Epithelial cell of prostate (primary cell): Measurements from ENCODE around the gene CAMK4.
A peak's percentile ranks its signal among the peaks of the same experiment; 100 is the strongest.
"Not testable (repeated sequence)": the region's sequence is repeated elsewhere in the genome, so short reads cannot be mapped to it uniquely, and the experiment has no call there.

ENCODE experiments used
- DNase-seq: peaks from one replicate; pipeline ENCODE4 v3.0.0-alpha.2; 2011; ENCODE audit warnings: low read depth, low spot score
- H3K27ac ChIP-seq: fragments of 450-650 bp; 2 replicates; pipeline ENCODE4 v1.5.1; 2017; ENCODE audit warnings: mild to moderate bottlenecking

Gene CAMK4

DNA sequence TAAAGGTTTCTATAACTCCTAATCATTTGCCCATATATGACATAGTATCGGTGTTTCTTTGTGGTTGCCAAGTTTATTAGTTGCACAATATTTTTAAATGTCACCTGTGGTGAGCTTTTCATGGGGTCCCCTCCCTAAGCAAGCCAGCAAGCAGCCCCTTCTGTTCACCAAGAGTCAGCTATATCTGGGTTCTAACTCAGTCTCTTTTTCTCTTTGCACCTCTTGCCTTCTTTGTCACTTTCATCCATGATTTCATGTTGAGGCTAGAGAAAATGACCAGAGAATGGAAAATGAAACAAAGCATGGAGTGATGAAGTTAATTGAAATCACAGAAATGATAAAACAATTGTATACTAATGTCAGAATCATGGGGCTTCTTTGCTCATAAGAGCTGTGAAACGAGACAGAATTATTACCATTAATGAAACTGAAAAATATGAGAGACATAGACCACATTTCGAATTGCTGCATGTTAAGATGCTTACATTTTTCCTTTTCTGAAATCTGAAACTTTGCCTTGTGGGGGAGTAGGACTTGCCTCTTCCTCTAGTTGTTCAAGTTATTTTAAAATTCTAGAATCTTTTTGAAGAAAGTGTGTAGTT lies 75.7 kb downstream of the CAMK4 start:
- no peak for DNase-seq

DNA sequence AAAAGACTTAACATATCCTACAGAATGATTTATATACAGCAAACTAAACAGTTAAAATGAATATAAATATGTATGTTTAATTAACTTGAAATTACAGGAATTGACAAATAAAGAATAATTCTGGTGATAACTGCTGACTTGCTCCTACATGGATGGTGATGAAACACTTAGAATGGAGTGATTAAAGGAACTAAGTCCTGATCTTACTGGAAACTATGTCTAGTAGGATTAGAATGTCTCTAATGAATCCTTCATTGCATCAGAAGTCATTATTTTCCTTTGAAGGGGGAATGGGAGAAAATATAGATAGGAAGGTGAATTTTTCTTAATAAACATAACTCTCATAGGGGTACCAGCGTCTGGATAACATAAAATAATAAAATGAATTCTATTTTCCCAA lies 77.1 kb downstream of the CAMK4 start:
- peak overlapping the region; percentile 36 for H3K27ac ChIP-seq
- no peak for DNase-seq

More for the DNA sequence above, 75.7 kb downstream of the CAMK4 start:
- no peak overlapping the region for H3K27ac ChIP-seq

DNA sequence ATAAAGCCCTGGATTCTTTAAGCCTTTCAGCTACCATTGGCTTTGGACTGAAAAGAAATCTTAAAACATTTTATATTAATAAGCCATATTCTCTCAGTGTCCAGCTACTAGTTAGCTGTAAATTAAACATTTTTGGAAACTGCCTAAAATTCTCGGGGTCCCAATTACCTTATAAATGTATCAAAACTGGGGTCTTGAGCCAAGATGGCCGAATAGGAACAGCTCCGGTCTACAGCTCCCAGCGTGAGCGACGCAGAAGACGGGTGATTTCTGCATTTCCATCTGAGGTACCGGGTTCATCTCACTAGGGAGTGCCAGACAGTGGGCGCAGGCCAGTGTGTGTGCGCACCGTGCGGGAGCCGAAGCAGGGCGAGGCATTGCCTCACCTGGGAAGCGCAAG lies 77.9 kb downstream of the CAMK4 start:
- H3K27ac ChIP-seq = peak overlapping the region; percentile 36
- DNase-seq = not testable (repeated sequence)

DNA sequence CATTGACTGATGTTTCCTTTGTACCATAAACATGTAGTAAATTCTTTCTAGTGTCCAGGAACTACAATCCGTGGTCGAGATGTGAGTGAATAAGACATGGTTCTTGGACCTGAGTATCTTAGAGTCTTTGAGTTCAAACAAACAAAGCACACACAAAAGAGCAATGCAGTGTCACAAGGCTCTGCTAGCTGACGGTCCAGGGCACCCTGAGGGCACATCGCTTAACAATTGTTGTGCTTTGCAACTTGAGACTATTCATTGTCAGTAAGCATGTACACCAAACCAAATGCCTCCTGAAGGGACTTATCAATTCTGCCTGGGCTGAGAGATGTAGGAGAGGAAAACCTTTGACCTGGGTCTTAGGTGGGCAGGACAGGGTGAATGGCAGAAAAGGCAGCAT lies 84.8 kb downstream of the CAMK4 start:
- no peak overlapping the region for H3K27ac ChIP-seq
- no peak for DNase-seq

DNA sequence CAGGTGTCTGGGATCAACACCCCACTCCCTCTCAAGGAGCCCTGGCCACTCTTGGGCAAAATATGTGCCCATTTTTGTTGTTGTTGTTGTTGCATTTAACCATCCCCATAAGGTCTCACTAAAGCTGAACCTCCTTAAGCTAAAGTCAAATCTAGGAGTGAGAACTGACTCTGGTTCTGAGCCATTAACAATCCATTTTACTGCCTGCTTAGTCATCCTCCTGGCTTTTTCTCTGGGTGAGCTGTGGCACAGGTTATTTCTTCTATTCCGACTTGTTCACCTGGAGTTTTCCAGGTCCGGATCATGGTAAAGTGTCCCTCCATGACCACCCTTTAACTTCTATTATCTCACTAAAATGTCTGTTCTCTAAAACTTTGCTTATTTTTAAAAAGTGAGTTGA lies 85.2 kb downstream of the CAMK4 start:
- H3K27ac ChIP-seq = no peak overlapping the region
- DNase-seq = no peak

DNA sequence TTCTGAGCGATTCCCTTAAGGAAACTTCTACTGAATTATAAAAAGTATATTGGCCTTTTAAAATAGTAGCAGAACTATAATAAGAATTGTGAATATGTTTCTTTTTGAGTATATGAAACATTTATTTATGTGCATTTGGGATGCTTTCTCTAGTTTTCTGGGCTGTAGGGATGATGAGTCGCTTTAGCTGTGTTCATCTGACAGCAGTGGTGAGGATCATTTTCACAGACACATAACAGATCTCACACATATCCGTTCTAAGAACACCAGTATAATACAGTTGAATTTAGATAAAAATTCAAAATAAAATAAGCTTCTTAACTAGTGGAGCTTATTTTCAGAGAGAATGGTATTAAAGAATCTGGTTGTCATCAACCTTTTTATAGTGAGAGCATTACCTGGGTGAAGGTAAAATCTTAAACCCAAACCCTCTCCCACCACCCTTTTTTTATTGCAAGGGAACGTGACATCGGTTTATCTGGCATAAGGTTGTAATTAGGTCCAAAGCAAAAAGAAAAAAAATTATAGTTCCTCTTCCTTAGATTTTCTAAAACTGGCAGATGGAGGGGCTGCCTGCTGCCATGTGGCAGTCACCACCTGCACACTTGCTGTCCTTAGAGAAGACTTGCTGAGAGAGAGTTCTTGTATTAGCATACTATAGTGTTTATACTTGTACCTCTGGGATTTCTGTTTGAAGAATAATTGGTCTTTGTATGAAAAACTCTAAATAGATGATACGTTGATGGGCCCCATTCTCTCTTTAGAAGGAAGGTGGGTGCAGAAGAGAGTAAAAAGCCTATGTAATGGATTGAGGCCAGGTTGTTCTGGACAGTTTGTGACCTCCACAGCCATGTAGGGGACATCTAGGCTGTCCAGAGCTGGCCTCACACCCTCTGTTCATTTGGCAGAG lies 86.8 kb downstream of the CAMK4 start:
- no peak for DNase-seq
- H3K27ac ChIP-seq = no peak overlapping the region

DNA sequence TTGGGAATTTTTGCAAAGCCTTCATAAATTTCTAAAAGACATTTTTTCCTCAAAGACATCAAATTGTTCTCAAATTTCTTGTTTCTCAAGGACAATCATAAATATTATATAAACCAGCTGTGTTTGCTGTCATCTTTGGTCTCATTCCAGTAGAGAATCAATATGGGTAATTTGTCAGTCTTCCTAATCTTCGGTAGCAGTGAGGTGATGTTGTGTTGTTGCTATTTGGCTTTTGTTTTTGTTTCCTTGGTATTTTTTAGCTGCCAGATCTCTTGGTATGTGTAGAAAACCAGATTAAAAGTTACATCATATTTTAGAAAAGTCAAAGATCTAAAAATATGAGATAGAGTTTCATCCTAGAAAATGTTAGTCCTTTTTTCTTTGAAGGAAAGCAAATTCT lies 87.5 kb downstream of the CAMK4 start:
- no peak overlapping the region for H3K27ac ChIP-seq
- no peak for DNase-seq

DNA sequence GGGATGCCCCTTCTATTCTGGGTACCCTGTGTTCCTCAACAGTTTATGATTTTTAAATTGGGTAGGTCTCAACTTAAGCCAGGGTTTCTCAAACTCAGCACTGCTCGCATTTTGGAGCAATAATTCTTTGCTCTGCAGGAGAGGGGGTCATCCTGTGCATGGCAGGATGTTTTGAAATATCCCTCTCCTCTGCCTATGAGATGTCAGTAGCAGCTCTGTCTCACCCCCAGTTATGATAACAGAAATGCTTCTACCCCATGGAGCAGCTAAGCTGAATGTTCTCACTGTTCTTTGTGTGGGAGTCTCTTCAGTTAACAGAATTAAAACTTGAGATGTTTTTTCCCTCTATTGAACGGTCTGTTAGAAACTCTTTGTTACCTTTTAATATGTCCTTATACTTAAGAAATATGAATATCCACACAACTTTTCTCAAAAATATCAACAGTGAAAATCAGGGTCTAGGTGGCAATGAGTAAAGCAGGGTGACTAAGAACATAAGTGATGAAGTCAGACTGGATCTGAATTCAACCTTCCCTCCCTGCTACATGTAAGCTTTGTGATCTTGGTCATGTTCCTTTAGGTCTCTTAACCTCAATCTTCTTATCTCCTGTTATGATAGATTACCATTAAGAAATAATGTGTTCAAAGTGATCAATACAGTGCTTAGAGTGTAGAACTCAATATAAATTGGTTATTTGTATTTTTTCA lies 89.0 kb downstream of the CAMK4 start:
- H3K27ac ChIP-seq = no peak overlapping the region
- no peak for DNase-seq

DNA sequence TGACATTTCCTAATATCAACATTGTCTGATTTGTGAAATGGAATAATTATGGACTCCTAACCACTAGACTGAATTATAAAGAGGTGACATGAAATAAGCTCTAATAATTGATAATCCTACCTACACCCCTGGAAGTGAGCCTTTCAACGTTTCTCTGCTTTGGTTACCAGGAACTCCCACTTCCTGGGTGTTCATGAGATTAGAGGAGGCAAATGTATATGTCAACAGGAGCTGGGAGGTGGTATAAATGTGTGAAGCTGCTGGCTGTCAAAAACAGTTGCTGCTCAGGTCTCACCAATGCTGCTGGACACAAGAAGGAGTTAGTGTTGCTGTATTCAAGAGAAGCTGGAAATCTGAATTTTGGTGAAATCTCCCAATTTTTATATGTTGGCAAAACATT lies 96.8 kb downstream of the CAMK4 start:
- DNase-seq = no peak
- H3K27ac ChIP-seq = no peak overlapping the region

DNA sequence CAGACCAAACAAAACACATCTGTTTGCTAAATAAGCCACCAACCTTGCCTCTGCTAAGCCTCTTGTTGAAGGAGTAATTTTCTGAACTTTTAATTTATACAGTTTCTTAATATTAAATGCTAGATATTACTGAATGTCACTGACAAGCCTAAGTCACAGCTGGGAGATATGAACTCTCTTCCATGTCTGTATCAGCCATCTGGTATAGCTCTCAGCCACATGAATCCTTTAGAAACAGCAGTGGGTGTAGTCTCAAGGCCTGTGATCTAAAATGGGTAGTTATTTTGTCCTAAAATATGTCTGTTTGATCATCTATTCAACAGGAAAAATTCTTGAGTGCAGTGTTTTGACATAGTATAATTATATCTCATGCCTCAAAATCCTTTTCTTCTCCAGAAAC lies 97.2 kb downstream of the CAMK4 start:
- DNase-seq = no peak
- H3K27ac ChIP-seq = no peak overlapping the region

DNA sequence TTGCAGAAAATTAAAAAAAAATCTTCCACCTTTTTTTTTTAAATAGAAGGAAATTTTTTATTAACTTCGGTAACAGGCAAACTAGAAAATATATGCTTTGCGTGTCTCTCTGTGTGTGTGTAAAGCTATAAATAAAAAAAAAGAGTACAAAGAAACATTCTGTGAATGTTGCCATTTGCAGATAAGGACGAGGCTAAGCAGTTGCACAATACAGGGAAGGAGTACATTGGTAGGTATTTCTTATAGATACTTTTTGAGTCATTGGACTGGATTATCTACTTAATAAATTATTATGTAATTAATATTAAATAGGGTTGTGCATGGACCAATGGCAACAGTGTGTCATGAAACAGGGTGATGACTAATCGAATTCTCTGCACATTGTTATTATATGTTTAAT lies 102.4 kb downstream of the CAMK4 start:
- no peak for DNase-seq
- H3K27ac ChIP-seq = no peak overlapping the region

DNA sequence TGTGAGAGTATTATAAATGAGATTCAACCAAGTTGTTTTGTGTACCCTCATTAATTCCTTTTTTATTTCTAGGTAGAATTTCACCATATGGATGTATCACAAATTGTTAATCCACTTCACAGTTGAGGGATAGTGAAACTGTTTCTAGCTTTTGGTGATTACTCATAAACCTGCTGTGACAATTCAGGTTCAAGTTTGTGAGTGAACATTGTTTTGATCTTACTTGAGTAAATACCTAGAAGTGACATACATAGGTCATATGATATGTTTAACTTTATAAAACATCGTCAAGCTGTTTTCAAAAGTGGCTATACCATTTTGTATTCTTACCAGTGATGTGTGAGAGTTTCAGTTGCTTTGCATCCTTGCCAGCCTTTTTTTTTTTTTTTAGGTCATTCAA lies 112.9 kb downstream of the CAMK4 start:
- no peak overlapping the region for H3K27ac ChIP-seq
- peak; percentile 6 for DNase-seq

DNA sequence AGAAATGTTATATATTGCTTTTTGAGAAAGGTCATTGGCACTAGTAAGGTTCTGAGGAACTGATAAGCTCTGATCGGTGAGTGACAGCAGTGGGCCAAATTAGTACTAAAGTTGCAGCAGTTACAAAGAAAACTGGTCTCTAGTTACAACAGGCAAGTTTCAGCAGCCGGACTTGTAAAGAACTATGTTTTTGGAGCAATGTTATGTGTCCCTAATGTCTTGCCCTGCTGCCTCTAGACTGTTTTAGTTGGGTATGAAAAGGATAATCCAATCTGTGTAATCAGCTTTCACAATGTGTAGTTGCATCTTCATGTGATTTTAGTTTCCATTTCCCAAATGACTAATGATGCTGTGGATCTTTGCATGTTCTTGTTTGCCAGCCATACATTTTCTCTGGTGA lies 113.5 kb downstream of the CAMK4 start:
- no peak for DNase-seq
- no peak overlapping the region for H3K27ac ChIP-seq

DNA sequence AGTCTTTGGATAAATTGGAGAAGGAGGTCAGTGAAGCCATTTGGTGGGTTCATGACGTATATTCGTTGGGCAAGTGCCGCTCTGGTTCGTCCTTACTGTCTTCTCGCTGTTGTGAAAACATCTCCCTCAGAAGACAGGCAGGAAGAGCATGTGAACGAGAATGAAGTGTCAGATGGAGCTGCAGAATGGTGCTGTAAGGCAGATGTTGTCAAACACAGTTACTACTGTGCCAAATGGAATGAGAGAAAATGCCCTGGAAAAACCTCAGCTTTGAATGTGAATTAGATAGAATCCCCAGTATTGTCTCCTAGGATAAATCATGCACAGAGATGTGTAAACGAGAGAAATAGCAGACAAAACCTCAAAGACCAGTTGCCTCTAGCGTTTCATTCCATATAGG lies 121.5 kb downstream of the CAMK4 start:
- no peak for DNase-seq
- no peak overlapping the region for H3K27ac ChIP-seq

DNA sequence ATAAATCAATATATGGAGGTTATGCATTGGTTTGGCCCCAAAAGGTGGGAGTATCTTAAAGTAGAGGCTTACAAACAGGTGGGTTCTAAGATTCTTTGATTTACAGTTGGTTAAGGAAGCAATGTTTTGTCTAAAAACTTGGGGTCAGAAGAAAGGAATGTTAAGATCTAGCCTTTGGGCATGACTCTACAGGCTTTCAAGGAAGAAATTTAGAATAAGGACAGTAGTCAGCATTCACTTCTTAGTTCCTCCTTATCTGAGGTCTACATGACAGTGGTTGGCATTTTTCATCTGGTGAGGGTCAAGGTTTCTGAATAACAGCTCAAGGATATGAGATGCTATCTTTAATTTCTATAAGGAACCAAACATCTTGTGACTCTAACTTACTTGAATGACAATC lies 122.8 kb downstream of the CAMK4 start:
- DNase-seq = no peak
- no peak overlapping the region for H3K27ac ChIP-seq

DNA sequence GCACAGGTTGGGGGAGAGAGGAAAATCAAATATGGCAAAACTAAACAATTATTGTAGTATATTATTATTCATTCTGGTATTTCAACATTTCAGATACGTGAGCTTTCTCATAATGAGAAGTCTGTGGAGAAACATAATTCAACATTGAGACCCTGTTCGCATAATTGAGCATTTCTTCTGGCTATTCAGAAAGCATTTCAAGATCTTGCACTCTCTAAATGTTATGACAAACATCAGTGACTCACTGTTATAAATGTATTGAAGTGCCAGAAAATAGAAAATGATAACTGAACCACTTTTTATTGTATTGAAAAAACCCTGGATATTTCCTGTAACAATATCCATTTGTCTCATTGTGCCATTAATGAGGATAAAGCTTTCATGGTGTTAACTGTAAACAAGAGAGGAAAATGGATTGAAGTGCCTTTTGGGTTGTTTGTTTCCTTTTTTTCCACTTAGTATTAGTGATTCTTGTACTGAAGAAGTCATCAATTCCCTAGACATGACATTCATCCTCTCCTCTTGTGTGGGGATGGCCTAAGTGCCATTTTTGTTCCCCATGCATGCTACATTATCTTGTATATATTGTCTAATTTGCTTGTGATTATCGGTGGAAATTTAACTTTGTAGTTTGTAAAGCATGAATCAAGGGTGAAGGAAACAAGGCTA lies 124.6 kb downstream of the CAMK4 start:
- H3K27ac ChIP-seq = no peak overlapping the region
- DNase-seq = no peak

DNA sequence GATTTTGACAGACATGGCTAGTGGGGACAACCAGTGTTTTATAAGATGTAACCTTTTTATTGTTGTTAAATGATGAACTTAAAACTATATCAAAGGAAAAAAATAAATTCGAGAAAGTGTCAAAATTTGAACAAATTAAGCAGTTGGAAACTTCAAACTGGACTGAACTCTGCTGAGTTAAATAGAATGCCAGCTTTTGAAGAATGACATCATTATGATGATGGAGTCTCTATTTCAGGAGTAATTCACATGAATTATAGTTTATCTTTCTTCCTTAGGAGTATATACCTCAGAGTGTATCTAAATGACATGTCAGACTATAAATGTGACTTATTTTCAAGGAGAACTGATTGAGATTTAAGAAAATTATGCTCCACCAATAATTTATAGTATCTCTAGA lies 125.2 kb downstream of the CAMK4 start:
- DNase-seq = no peak
- no peak overlapping the region for H3K27ac ChIP-seq

DNA sequence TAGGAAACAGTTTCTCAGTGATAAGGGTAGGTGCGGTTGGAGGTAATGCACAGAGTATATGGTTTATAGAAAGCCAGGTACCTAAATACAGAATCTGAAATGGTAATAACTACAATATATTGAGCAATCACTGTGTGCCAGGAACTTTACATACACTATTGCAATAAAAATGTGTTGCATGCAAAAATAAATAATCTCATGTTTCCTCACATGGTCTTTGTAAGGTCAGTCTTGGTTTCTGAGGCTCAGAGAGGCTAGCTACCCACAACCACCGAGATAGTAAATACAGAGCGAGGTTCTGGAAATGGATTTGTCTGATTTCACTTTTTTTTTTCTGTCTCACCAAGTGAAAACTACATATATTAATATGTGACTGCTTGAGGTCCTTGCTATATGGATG lies 128.9 kb downstream of the CAMK4 start:
- no peak overlapping the region for H3K27ac ChIP-seq
- DNase-seq = no peak

DNA sequence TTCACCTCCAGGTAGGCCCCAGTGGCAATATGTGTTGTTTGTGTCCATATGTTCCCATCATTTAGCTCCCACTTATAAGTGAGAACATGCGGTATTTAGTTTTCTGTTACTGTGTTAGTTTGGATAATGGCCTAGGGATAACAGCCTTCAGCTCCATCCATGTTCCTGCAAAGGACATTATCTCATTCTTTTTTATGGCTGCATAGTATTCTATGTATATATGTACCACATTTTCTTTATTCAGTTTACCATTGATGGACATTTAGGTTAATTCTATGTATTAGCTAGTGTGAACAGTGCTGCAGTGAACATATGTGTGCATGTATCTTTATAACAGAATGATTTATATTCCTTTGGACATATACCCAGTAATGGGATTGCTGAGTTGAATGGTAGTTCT lies 134.5 kb downstream of the CAMK4 start:
- H3K27ac ChIP-seq, DNase-seq: not testable (repeated sequence)

DNA sequence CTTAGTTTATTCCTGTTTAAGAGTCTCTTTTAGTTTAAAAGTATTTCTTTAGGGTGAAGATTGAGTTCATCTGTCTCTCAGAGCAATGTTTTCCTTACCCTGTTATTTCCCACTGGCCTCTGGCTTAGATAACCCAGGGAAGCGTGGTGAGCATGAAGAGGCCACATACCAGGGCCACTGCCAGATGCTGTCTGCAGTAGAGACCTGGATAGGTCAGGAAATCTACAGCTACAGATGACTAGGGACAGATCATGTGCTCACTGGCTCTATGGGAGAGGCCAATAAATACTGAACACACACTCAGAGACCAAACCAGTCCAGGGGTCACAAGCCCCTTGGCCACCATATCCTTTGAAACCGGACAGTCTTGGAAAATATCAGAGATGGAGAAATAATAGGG lies 136.0 kb downstream of the CAMK4 start:
- DNase-seq = no peak
- no peak overlapping the region for H3K27ac ChIP-seq

DNA sequence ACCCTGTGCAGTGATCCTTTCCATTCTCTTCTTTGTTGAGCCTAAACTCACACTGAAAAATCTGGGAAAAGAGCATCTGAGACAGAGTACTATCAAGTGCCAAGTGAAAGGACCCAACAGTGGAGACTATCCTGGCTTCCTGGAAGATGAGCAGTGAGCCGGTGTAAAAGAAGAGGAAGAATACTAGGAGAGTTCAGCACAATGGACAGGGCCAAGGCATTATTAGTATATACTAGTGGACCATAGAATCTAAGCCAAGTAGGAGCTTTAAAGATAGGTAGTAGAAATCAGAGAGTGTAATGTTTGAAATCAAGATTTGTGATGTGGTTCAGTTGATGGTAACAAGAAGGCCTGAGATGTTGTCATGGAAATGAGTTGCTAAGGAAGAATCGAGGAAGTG lies 140.8 kb downstream of the CAMK4 start:
- H3K27ac ChIP-seq = no peak overlapping the region
- no peak for DNase-seq
